GM23338 (cell line): ENCODE data around the gene UQCRC2.

Experiments
- CREB1 ChIP-seq: fragments of 250-450 bp; sonication (Bioruptor Pico); IDR thresholded peaks from 2 replicates; pipeline ENCODE4 v1.5.0; 2020; ENCODE audit warnings: low read depth, mild to moderate bottlenecking, moderate library complexity
- CTCF ChIP-seq, 2 experiments: fragments of 200-600 bp in 1 of 2; sonication (generic) in 1 of 2; conservative IDR thresholded peaks; 2 replicates each; pipeline versions ENCODE4 v1.5.1 to v1.6.1; 2016 to 2017; ENCODE audit warnings: antibody characterized with exemption in 2 of 2, low read depth in 2 of 2, mild to moderate bottlenecking in 2 of 2, moderate library complexity in 1 of 2
- EZH2 ChIP-seq: fragments of 200-600 bp; sonication (generic); IDR thresholded peaks from one replicate; pipeline ENCODE4 v1.8.0; 2017; ENCODE audit warnings: antibody characterized with exemption, mild to moderate bottlenecking, low read depth; ENCODE audit not compliant: unreplicated experiment
- EZH2phosphoT487 ChIP-seq: fragments of 200-600 bp; sonication (generic); IDR thresholded peaks from one replicate; pipeline ENCODE4 v1.8.1; 2018; ENCODE audit warnings: antibody characterized with exemption; ENCODE audit not compliant: unreplicated experiment
- JUNB ChIP-seq: IDR thresholded peaks from one replicate; pipeline ENCODE4 v1.6.1; 2016; ENCODE audit warnings: antibody characterized with exemption; ENCODE audit not compliant: unreplicated experiment
- NANOG ChIP-seq: IDR thresholded peaks from 2 replicates; pipeline ENCODE4 v1.6.1; 2016; ENCODE audit warnings: antibody characterized with exemption, borderline replicate concordance
- POLR2AphosphoS5 ChIP-seq: IDR thresholded peaks from 2 replicates; pipeline ENCODE4 v1.6.1; 2016; ENCODE audit warnings: antibody characterized with exemption, low read depth
- REST ChIP-seq: IDR thresholded peaks from one replicate; pipeline ENCODE4 v1.6.1; 2018; ENCODE audit warnings: antibody characterized with exemption; ENCODE audit not compliant: unreplicated experiment
- STAT1 ChIP-seq: IDR thresholded peaks from one replicate; pipeline ENCODE4 v1.6.1; 2016; ENCODE audit warnings: antibody characterized with exemption; ENCODE audit not compliant: unreplicated experiment
- ZNF331 ChIP-seq: fragments of 250-450 bp; sonication (Bioruptor Pico); IDR thresholded peaks from 2 replicates; pipeline ENCODE4 v1.5.0; 2020; ENCODE audit warnings: low read depth, mild to moderate bottlenecking, moderate library complexity
- TF ChIP-seq, protein P1 (sequence below): IDR thresholded peaks from 2 replicates; pipeline ENCODE4 v1.6.1; 2016; ENCODE audit warnings: antibody characterized with exemption
- TF ChIP-seq, protein P2 (sequence below): fragments of 250-450 bp; sonication (Bioruptor Pico); IDR thresholded peaks from 2 replicates; pipeline ENCODE4 v1.5.0; 2020; ENCODE audit warnings: mild to moderate bottlenecking, moderate library complexity

GRCh38 chr16:21964353-21964752 lies 11.2 kb downstream of the UQCRC2 start:
- no peak for TF ChIP-seq POLR2AphosphoS5
- no peak for TF ChIP-seq CTCF (conservative IDR thresholded peaks at IDR 0.05; ENCODE audit: low read depth in 2 of 2)
- TF ChIP-seq CREB1 (CRISPR knock-in tag): no peak
- no peak for TF ChIP-seq JUNB
- no peak for TF ChIP-seq EZH2
- no peak for TF ChIP-seq EZH2phosphoT487
- TF ChIP-seq, protein P1, sequence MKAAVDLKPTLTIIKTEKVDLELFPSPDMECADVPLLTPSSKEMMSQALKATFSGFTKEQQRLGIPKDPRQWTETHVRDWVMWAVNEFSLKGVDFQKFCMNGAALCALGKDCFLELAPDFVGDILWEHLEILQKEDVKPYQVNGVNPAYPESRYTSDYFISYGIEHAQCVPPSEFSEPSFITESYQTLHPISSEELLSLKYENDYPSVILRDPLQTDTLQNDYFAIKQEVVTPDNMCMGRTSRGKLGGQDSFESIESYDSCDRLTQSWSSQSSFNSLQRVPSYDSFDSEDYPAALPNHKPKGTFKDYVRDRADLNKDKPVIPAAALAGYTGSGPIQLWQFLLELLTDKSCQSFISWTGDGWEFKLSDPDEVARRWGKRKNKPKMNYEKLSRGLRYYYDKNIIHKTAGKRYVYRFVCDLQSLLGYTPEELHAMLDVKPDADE: no peak
- TF ChIP-seq STAT1: no peak
- TF ChIP-seq REST: no peak
- TF ChIP-seq, protein P2, sequence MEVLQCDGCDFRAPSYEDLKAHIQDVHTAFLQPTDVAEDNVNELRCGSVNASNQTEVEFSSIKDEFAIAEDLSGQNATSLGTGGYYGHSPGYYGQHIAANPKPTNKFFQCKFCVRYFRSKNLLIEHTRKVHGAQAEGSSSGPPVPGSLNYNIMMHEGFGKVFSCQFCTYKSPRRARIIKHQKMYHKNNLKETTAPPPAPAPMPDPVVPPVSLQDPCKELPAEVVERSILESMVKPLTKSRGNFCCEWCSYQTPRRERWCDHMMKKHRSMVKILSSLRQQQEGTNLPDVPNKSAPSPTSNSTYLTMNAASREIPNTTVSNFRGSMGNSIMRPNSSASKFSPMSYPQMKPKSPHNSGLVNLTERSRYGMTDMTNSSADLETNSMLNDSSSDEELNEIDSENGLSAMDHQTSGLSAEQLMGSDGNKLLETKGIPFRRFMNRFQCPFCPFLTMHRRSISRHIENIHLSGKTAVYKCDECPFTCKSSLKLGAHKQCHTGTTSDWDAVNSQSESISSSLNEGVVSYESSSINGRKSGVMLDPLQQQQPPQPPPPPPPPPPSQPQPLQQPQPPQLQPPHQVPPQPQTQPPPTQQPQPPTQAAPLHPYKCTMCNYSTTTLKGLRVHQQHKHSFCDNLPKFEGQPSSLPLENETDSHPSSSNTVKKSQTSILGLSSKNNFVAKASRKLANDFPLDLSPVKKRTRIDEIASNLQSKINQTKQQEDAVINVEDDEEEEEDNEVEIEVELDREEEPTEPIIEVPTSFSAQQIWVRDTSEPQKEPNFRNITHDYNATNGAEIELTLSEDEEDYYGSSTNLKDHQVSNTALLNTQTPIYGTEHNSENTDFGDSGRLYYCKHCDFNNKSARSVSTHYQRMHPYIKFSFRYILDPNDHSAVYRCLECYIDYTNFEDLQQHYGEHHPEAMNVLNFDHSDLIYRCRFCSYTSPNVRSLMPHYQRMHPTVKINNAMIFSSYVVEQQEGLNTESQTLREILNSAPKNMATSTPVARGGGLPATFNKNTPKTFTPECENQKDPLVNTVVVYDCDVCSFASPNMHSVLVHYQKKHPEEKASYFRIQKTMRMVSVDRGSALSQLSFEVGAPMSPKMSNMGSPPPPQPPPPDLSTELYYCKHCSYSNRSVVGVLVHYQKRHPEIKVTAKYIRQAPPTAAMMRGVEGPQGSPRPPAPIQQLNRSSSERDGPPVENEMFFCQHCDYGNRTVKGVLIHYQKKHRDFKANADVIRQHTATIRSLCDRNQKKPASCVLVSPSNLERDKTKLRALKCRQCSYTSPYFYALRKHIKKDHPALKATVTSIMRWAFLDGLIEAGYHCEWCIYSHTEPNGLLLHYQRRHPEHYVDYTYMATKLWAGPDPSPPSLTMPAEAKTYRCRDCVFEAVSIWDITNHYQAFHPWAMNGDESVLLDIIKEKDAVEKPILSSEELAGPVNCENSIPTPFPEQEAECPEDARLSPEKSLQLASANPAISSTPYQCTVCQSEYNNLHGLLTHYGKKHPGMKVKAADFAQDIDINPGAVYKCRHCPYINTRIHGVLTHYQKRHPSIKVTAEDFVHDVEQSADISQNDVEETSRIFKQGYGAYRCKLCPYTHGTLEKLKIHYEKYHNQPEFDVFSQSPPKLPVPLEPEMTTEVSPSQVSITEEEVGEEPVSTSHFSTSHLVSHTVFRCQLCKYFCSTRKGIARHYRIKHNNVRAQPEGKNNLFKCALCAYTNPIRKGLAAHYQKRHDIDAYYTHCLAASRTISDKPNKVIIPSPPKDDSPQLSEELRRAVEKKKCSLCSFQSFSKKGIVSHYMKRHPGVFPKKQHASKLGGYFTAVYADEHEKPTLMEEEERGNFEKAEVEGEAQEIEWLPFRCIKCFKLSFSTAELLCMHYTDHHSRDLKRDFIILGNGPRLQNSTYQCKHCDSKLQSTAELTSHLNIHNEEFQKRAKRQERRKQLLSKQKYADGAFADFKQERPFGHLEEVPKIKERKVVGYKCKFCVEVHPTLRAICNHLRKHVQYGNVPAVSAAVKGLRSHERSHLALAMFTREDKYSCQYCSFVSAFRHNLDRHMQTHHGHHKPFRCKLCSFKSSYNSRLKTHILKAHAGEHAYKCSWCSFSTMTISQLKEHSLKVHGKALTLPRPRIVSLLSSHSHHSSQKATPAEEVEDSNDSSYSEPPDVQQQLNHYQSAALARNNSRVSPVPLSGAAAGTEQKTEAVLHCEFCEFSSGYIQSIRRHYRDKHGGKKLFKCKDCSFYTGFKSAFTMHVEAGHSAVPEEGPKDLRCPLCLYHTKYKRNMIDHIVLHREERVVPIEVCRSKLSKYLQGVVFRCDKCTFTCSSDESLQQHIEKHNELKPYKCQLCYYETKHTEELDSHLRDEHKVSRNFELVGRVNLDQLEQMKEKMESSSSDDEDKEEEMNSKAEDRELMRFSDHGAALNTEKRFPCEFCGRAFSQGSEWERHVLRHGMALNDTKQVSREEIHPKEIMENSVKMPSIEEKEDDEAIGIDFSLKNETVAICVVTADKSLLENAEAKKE: no peak
- TF ChIP-seq NANOG: no peak
- TF ChIP-seq ZNF331 (CRISPR knock-in tag): no peak
